Activated CD8-positive, alpha-beta memory T cell treated with anti-CD3 and anti-CD28 coated beads, Interleukin-2, amount 10 ng/mL, durations not matched to agents 7 days and 5 days (primary cell): ENCODE measurements around the gene GPR42. TPM values are rescaled to one million over a fixed set of nuclear protein-coding genes. Genes with fewer than 3 reads are reported as not detected.
"Not testable (repeated sequence)": the region's sequence is repeated elsewhere in the genome, so short reads cannot be mapped to it uniquely, and the experiment has no call there.

ENCODE experiments used
- ATAC-seq: fragments of 150-1000 bp; cut with Tn5 transposase; one replicate; pipeline ENCODE4 v1.10.0; 2021; ENCODE audit warnings: moderate library complexity
- CTCF ChIA-PET: fragments of 350-600 bp; sonication (Branson Sonifier 250); formaldehyde crosslinking; loops from one replicate; lab custom pipeline; 2021; ENCODE audit warnings: antibody characterized with exemption; lab: Charles Lee
- DNase-seq: peaks from one replicate; pipeline ENCODE4 v3.0.0-alpha.2; 2020
- H3K27ac Mint-ChIP-seq: one replicate; pipeline ENCODE4 v1.8.0; 2021; ENCODE audit warnings: mild to moderate bottlenecking, mixed read lengths
- H3K27me3 Mint-ChIP-seq: one replicate; pipeline ENCODE4 v1.8.0; 2021; ENCODE audit warnings: mixed read lengths
- H3K36me3 Mint-ChIP-seq: one replicate; pipeline ENCODE4 v1.8.0; 2021; ENCODE audit warnings: mild to moderate bottlenecking, mixed read lengths
- H3K4me1 Mint-ChIP-seq: one replicate; pipeline ENCODE4 v1.8.0; 2021; ENCODE audit warnings: mixed read lengths
- H3K4me3 Mint-ChIP-seq: one replicate; pipeline ENCODE4 v1.8.0; 2021; ENCODE audit warnings: mild to moderate bottlenecking, moderate library complexity, mixed read lengths
- H3K9me3 Mint-ChIP-seq: one replicate; pipeline ENCODE4 v1.8.0; 2022; ENCODE audit warnings: low read depth, mixed read lengths
- total RNA-seq, 2 experiments: library from RNA; stranded (reverse); gene quantifications; one replicate each; pipeline ENCODE4 v1.2.3, GENCODE V29; 2021

GPR42 gene
- total RNA-seq, 2 experiments from 2014 or later, result 0.12 TPM; not detected in 1

DNA sequence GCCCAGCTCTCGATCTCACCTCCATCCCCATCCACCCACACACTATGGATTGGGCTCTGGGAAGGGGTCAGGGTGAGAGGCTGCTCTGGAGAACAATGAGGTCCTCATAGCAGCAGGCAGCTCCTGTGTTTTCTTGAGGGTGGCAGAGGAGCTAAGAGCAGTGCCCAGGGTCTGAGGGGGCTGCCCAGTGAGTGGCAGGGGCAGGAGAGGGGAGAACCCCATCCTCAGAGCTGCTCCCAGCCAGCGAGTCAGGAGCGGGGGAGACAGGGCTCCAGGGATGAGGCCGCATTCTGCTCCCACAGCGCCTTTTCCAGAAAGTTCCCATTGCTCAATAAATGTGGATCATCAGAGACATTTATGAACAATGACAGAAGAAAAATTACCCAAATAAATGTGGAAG, 10.8 kb upstream of the GPR42 start:
- H3K9me3 Mint-ChIP-seq, H3K4me3 Mint-ChIP-seq, H3K36me3 Mint-ChIP-seq, CTCF ChIA-PET, ATAC-seq, H3K27ac Mint-ChIP-seq: not testable (repeated sequence)
- Mint-ChIP-seq H3K4me1 (peaks cover 14% of the 10 kb centered on the region), H3K27me3 (peaks cover 32% of the 10 kb centered on the region)
- peak; percentile 14 for DNase-seq

GRCh38 chr19:35360880-35361420, 9.9 kb upstream of the GPR42 start:
- peaks cover 31% of the 10 kb centered on the region for H3K27me3 Mint-ChIP-seq
- no peak overlapping the region for H3K4me3 Mint-ChIP-seq
- peak; percentile 23 for DNase-seq
- no peak overlapping the region for H3K27ac Mint-ChIP-seq
- peaks cover 9% of the 10 kb centered on the region for H3K4me1 Mint-ChIP-seq
- CTCF ChIA-PET, result interaction anchor here (1.1 to 1.9 kb wide), 3 partner anchors 8 to 134 kb away, joined by 3 to 4 read pairs (median 3); no protein-coding TSS in a partner anchor
- ATAC-seq, result no peak
- H3K9me3 Mint-ChIP-seq, result no peaks in the 10 kb centered on the region
- no peaks in the 10 kb centered on the region for H3K36me3 Mint-ChIP-seq

GRCh38 chr19:35362261-35363000, 8.4 kb upstream of the GPR42 start:
- Mint-ChIP-seq H3K27me3 (peaks cover 33% of the 10 kb centered on the region), H3K9me3 (no peaks in the 10 kb centered on the region), H3K27ac (no peak overlapping the region), H3K36me3 (no peaks in the 10 kb centered on the region), H3K4me1 (peaks cover 5% of the 10 kb centered on the region), H3K4me3 (no peak overlapping the region)
- DNase-seq (peak; percentile 29), ATAC-seq (no peak)
- CTCF ChIA-PET, result interaction anchor here (1.9 kb wide), 1 partner anchor 133 kb away, joined by 4 read pairs; no protein-coding TSS in a partner anchor

- Mint-ChIP-seq H3K36me3 (no peaks in the 10 kb centered on the region), H3K27me3 (peaks cover 37% of the 10 kb centered on the region), H3K4me3 (no peak overlapping the region), H3K9me3 (no peaks in the 10 kb centered on the region), H3K4me1 (peaks cover 3% of the 10 kb centered on the region), H3K27ac (no peak overlapping the region)
- DNase-seq (peak; percentile 36), ATAC-seq (no peak)
- CTCF ChIA-PET, result no interaction called here
Observed at GRCh38 chr19:35363001-35363590, 7.8 kb upstream of the GPR42 start.

GRCh38 chr19:35363711-35364425, 7.0 kb upstream of the GPR42 start:
- no peak overlapping the region for H3K4me3 Mint-ChIP-seq
- H3K27ac Mint-ChIP-seq, result no peak overlapping the region
- H3K4me1 Mint-ChIP-seq, result no peaks in the 10 kb centered on the region
- H3K27me3 Mint-ChIP-seq, result peaks cover 43% of the 10 kb centered on the region
- DNase-seq (peak; percentile 34), ATAC-seq (no peak)
- no peaks in the 10 kb centered on the region for H3K9me3 Mint-ChIP-seq
- H3K36me3 Mint-ChIP-seq, result no peaks in the 10 kb centered on the region
- CTCF ChIA-PET, result interaction anchor here (1.4 kb wide), 1 partner anchor 11 kb away, joined by 4 read pairs; no protein-coding TSS in a partner anchor

DNA sequence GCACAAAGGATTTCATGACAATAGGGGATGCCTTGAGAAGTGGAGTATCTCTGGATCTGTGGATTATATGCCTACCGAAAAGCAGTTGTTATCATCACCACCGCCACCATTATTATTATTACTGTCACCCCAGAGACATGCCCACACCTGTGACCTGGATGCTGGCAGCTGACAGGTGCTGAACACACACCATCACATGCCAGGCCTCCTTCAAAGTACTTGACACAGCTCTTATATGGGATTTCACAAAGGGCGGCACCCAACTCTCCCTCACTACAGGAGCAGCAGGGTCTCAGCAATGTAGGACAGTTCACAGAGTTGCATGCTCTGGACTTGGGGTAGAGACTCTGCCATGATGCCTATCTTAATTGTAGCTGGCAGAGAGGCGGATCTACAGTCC, 5.6 kb upstream of the GPR42 start:
- no peaks in the 10 kb centered on the region for H3K9me3 Mint-ChIP-seq
- no peaks in the 10 kb centered on the region for H3K4me1 Mint-ChIP-seq
- peaks cover 51% of the 10 kb centered on the region for H3K27me3 Mint-ChIP-seq
- no peak overlapping the region for H3K4me3 Mint-ChIP-seq
- DNase-seq, result peak; percentile 18
- no peak for ATAC-seq
- CTCF ChIA-PET, result interaction anchor here (1.4 kb wide), 1 partner anchor 13 kb away, joined by 4 read pairs; no protein-coding TSS in a partner anchor
- no peaks in the 10 kb centered on the region for H3K36me3 Mint-ChIP-seq
- H3K27ac Mint-ChIP-seq, result no peak overlapping the region

GRCh38 chr19:35368378-35368777, 2.5 kb upstream of the GPR42 start:
- Mint-ChIP-seq H3K9me3 (no peaks in the 10 kb centered on the region), H3K4me3 (no peak overlapping the region), H3K27me3 (peaks cover 40% of the 10 kb centered on the region), H3K27ac (no peak overlapping the region), H3K4me1 (no peaks in the 10 kb centered on the region), H3K36me3 (no peaks in the 10 kb centered on the region)
- DNase-seq, result no peak
- CTCF ChIA-PET, result no interaction called here
- no peak for ATAC-seq

GRCh38 chr19:35369522-35369921, 1.3 kb upstream of the GPR42 start:
- Mint-ChIP-seq H3K9me3 (no peaks in the 10 kb centered on the region), H3K4me1 (no peaks in the 10 kb centered on the region), H3K27ac (no peak overlapping the region), H3K36me3 (no peaks in the 10 kb centered on the region), H3K27me3 (peaks cover 39% of the 10 kb centered on the region), H3K4me3 (no peak overlapping the region)
- ATAC-seq (no peak), DNase-seq (no peak)
- CTCF ChIA-PET, result no interaction called here

GRCh38 chr19:35373492-35373891, 2.6 kb downstream of the GPR42 start:
- Mint-ChIP-seq H3K36me3 (no peaks in the 10 kb centered on the region), H3K27me3 (peaks cover 15% of the 10 kb centered on the region), H3K4me3 (no peak overlapping the region), H3K4me1 (peaks cover 4% of the 10 kb centered on the region), H3K27ac (no peak overlapping the region), H3K9me3 (no peaks in the 10 kb centered on the region)
- CTCF ChIA-PET, result no interaction called here
- DNase-seq (no peak), ATAC-seq (no peak)

DNA sequence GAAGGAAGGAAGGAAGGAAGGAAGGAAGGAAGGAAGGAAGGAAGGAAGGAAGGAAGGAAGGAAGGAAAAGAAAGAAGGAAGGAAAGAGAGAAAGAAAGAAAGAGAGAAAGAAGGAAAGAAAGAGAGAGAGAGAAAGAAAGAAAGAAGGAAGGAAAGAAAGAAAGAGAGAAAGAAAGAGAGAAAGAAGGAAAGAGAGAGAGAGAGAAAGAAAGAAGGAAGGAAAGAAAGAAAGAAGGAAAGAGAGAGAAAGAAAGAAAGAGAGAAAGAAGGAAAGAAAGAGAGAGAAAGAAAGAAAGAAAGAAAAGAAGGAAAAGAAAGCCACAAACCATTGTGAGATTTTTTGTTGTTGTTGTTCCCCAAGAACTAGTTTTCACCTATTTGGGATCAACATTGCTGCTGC, 3.2 kb downstream of the GPR42 start:
- H3K27me3 Mint-ChIP-seq, result peaks cover 11% of the 10 kb centered on the region
- not testable (repeated sequence) for ATAC-seq, H3K4me3 Mint-ChIP-seq

GRCh38 chr19:35375505-35376307, 4.8 kb downstream of the GPR42 start:
- CTCF ChIA-PET, result no interaction called here
- DNase-seq (no peak), ATAC-seq (no peak)
- H3K9me3 Mint-ChIP-seq, result no peaks in the 10 kb centered on the region
- H3K4me3 Mint-ChIP-seq, result no peak overlapping the region
- H3K27me3 Mint-ChIP-seq, result peaks cover 13% of the 10 kb centered on the region
- H3K27ac Mint-ChIP-seq, result no peak overlapping the region
- H3K4me1 Mint-ChIP-seq, result peaks cover 4% of the 10 kb centered on the region
- H3K36me3 Mint-ChIP-seq, result no peaks in the 10 kb centered on the region

More for the DNA sequence above, 3.2 kb downstream of the GPR42 start:
- H3K4me1 Mint-ChIP-seq, DNase-seq, H3K27ac Mint-ChIP-seq, H3K9me3 Mint-ChIP-seq, H3K36me3 Mint-ChIP-seq: not testable (repeated sequence)
- CTCF ChIA-PET, result interaction anchor here (0.9 kb wide), 1 partner anchor 88 kb away, joined by 3 read pairs; no protein-coding TSS in a partner anchor

DNA sequence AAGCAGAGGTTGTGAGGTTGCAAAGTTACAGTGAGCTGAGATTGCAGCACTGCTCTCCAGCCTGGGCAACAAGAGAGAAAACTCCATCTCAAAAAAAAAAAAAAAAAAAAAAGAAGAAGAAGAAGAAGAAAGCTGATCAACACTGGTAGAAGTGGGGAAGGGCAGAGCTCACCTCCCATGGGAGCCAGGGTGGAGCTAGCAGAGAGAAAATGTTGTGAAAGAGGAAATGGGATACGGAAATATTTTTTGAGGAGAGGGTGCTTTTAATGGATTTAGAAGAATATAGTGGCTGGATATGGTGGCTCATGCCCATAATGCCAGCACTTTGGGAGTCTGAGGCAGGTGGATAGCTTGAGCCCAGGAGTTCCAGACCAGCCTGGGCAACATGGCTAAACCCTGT, 6.8 kb downstream of the GPR42 start:
- peaks cover 4% of the 10 kb centered on the region for H3K4me1 Mint-ChIP-seq
- H3K9me3 Mint-ChIP-seq, result no peaks in the 10 kb centered on the region
- H3K4me3 Mint-ChIP-seq, result no peak overlapping the region
- ATAC-seq (no peak), DNase-seq (no peak)
- H3K27ac Mint-ChIP-seq, result no peak overlapping the region
- H3K27me3 Mint-ChIP-seq, result peaks cover 17% of the 10 kb centered on the region
- no peaks in the 10 kb centered on the region for H3K36me3 Mint-ChIP-seq
- CTCF ChIA-PET, result interaction anchor here (0.8 to 1.2 kb wide), 2 partner anchors 9 to 133 kb away, joined by 3 read pairs; no protein-coding TSS in a partner anchor
